Measurements from ENCODE around the gene TRPM3.
A peak's percentile ranks its signal among the peaks of the same experiment; 100 is the strongest.

The TRPM3 gene

GRCh38 chr9:70947086-70947485 lies 174.3 kb downstream of the TRPM3 start:
- DNase-seq (ENCODE audit: low spot score): no peak

GRCh38 chr9:70945301-70945700 lies 176.1 kb downstream of the TRPM3 start:
- DNase-seq (ENCODE audit: low spot score): no peak

DNA sequence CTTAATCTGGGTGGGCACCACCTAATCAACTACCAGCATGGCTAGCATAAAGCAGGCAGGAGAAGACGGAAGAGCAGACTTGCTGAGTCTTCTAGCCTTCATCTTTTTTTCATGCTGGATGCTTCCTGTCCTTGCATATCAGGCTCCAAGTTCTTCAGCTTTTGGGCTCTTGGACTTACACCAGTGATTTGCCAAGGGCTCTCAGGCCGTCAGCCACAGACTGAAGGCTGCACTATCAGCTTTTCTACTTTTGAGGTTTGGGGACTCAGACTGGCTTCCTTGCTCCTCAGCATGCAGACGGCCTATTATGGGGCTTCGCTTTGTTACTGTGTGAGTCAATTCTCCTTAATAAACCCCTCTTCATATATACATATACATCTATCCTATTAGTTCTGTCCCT lies 180.2 kb downstream of the TRPM3 start:
- DNase-seq (ENCODE audit: low spot score): no peak

DNA sequence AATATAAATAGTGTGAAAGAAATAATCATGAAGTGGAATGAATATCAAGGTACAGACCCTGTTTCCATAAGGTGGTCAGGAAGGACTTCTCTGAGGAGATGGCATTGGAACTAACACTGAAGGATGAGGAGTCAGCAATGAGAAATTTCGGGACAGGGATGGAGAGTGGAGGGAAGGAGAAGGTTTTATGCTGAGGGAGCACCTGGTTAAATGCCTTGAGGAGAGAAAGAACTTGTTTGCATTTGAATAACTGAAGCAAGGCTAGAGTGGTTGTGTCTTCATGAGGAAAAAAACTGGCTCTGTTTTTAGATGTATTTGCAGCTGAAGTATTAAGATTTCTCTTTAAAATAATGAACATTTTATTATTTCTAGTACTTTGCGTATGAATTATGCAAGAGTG lies 180.8 kb downstream of the TRPM3 start:
- no peak for DNase-seq (ENCODE audit: low spot score)

DNA sequence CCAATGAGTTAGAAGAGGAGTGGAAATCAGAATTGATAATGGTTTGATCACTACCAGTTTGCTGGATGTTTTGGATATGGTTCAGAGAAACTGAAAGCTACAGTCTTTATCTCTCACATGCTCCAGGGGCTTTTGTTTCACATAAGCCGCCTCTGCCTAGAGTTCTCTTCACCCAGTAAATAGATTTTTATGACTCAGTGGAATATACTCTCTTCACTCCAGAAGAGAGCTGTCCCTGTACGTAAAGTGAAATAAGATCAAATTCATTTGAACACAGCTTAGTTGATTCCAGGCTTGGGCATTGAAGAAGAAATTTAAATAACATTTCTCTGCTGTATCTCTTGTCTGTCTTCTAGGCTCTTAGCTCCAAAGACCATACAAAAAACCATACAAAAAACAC lies 184.9 kb downstream of the TRPM3 start:
- no peak for DNase-seq (ENCODE audit: low spot score)

GRCh38 chr9:70935856-70936255 lies 185.6 kb downstream of the TRPM3 start:
- DNase-seq (ENCODE audit: low spot score): no peak

GRCh38 chr9:70934642-70935041 lies 186.8 kb downstream of the TRPM3 start:
- no peak for DNase-seq (ENCODE audit: low spot score)

DNA sequence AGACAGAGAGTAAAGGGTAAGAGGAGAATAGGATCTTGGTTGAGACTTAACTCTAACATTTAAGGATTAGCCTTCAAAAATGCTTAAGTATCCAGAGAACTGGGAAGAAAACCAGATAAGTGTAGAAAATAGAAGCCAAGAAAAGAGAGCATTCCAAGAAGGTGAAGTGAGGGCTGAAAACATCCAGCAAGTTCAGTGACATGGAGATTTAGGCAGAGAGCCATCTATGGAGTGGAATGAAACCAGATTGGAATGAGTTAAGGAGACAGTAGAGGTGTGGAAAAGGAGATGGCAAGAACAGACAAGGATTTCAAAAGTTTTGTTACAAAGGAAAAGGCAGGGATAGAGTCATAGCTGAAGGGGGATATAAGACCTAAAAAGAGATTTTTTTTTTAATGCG lies 188.1 kb downstream of the TRPM3 start:
- no peak for DNase-seq (ENCODE audit: low spot score)

DNA sequence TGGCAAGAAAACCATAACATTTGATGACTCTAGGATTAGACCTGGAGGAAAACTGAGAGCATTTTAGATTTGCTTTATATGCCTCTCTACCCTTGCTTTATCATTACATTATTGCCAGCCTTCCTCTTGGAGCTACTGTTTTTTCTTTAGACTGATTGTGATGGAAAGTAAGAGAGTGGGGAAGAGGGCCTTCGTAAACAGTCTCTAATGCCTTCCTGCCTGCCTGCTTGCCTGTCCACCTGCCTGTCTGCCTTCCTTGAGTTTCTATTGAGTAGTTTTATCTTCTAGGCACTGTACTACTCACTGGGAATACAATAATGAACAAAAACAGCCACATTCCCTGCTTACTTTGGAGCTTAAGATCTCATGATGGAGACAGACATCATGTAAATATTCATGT lies 189.3 kb downstream of the TRPM3 start:
- no peak for DNase-seq (ENCODE audit: low spot score)

DNA sequence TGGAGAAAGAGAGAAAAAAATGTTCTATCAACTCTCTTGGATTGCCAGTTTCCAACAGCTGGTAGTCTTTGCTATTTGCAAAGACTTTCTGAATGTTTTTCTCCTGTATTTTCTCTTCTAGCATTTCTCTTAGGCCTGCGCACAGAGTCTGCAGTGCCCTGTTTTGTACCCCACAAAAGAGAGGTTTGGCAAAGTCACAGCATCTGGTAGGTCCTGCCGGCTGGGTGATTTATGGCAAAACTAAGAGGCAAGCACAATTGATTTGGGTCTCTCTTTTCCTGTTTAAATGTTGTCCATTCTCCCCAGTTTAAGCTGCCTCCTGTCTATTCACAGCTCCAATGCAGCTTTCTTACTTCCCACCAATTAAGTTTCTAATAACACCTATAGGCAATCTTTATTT lies 193.9 kb downstream of the TRPM3 start:
- DNase-seq (ENCODE audit: low spot score): no peak

- DNase-seq (ENCODE audit: low spot score): peak; percentile 11
Measured at GRCh38 chr9:70924895-70925547, 196.4 kb downstream of the TRPM3 start.

DNA sequence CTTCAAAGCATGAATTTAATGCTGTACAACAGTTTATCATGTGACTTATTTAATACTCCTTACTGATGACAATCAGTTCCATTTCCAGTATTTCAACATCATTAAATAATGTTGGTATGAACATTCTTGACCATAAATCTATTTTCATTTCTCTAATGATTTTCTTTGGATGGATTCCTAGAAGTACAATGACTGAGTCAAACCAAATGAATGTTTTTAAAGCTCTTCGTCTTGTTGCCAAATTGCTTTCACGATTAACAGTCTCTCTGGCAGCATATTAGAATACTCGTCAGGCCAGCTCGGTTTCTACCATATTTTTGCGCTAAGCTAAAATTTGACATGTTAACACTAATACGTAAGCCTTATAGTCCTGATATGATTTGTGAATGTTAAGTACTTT lies 197.0 kb downstream of the TRPM3 start:
- no peak for DNase-seq (ENCODE audit: low spot score)

DNA sequence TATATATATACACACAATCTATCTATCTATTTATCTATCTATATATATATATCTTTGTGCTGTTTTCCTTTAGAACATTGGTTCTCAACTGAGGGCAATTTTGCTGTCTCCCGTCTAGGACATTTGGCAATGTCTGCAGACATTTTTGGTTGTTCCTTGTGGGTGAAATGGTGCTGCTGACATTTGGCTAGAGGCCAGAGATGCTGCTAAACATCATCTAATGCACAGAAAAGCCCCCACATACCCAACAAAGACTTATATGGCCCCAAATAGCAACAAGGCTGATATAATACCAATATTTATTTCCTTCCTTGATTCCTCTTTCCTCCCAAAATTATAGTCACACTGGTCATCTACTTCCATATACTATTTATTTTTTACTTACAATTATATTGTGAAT lies 197.5 kb downstream of the TRPM3 start:
- no peak for DNase-seq (ENCODE audit: low spot score)

DNA sequence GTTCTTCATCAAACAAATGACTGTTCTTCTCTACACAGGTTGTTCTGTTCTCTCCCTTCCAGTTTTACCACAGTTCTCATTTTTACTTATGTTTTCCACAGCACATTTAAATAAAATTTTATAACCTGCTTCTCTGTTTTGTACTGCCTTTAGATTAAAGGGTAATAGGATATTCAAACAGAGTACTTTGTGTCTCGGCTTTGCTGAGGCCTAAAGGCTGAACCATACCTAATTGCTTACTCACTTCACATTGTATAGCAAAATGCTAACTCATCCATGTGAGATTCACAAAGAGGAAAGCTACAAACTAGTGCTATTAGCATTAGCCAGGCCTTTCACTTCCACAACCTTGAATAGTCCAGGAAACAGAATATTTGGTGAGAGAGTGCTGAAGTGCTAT lies 200.3 kb downstream of the TRPM3 start:
- DNase-seq (ENCODE audit: low spot score): no peak

DNA sequence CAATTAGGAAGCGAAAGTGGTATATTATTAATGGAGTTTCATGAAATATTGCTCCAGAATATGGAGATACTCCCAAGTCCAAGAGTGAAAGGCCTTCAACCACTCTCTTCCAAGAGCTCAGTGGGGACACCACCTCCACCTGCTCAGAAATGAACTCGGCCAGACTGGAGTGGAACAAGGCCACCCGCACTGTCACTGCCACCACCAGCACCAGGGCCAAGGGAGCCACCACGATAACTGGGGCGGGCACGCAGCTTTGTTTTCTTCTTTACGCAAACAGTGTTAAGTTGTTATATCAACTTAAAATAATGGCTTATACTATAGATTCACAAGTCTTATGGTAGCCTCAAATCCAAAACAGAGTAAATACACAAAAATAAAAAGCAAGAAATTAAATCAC lies 204.1 kb downstream of the TRPM3 start:
- DNase-seq (ENCODE audit: low spot score): no peak

DNA sequence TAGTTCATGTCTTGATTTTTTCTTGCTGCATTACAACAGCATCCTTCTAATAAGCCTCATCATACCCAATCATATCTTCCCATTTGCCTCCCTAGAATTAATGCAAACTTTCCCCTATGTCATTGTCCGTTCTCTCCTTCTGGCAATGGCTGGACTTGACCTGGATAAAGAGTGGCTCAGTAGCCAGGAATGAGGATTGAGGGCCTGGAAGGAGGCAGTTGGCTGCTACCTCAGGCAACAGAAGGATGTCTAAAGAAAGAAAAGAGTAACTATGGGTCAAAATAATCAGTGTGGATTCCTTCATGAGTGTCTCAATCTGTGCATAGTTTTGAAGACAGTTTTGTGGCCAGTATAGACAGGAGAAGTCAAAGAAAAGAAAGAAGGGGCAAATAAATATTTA lies 209.6 kb downstream of the TRPM3 start:
- no peak for DNase-seq (ENCODE audit: low spot score)

GRCh38 chr9:70910598-70910997 lies 210.8 kb downstream of the TRPM3 start:
- no peak for DNase-seq (ENCODE audit: low spot score)

GRCh38 chr9:70902692-70903131 lies 218.7 kb downstream of the TRPM3 start:
- no peak for DNase-seq (ENCODE audit: low spot score)

GRCh38 chr9:70902171-70902570 lies 219.2 kb downstream of the TRPM3 start:
- DNase-seq (ENCODE audit: low spot score): no peak

DNA sequence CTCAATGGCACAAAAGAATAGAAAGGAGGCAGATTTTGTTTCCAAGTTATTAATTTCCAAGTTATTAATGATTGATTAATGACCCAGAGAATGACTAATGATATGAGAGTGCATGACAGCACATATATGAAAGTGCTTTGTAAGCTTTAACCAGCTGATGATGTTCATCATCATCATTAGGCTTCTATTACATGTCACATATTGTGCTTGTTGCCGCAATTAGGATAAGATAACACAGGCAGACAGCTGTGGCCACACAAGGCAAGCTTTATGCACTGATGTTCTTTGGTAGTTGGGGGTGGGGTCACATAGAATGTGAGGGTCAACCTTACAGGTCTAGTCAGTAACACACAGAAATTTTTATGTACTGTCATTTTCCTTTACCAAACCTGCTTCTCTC lies 219.7 kb downstream of the TRPM3 start:
- no peak for DNase-seq (ENCODE audit: low spot score)

DNA sequence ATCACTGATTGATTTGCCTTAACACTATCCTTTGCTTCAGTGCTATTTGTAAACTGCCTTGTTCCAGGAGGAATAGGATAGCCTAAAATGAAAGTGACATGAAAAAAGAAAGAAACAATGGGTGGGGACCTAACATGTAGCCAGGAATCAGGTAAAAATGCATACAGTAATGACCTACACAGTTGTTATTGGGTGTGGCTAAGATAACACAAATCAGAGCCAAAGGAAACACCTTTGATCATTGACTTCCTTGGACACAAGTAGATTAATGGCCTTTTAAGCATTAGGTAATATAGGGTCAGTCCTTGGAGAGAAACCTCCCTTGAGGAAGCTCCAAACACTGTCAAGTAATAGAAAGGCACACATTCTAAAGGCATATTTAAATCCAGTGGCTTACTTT lies 220.4 kb downstream of the TRPM3 start:
- no peak for DNase-seq (ENCODE audit: low spot score)

GRCh38 chr9:70893580-70894122 lies 227.8 kb downstream of the TRPM3 start:
- DNase-seq (ENCODE audit: low spot score): no peak

DNA sequence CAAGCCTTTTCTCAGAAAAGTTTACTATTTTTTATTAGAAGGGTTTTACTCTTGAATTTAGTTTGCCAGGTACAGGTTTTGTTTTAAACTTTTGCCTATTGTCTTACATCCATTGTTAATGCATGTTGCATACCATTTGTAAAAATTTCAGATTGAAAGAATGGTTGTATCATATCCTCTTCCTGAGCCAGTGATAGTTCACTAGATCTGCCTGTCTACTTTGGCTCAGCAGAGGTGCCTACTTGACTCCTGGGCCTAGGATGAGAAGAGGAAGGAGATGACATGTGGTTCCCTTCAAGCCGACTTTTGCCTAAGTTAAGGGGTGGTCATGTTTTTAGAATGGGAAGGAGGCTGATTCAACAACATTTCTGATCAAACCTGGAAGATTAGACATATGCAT lies 232.9 kb downstream of the TRPM3 start:
- no peak for DNase-seq (ENCODE audit: low spot score)

DNA sequence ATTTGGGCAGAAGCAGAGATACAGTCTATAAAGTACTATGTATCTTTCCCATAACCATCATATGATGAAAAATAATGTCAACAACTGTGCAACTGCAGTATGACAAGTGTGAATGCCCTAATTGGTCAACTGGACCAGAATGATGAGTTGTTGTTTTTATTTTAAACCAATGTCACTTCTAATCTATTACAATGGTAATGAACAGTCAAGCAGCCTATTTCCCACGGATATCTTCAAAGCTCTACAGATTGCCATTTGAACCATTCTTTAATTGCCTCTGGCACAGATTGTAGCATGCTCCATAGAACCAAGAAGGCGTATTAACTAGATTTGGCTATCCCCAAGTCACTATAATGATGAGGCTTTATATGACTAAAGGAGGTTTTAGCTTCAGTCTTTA lies 233.6 kb downstream of the TRPM3 start:
- DNase-seq (ENCODE audit: low spot score): no peak

Measured in HuH-7.5 (cell line).